ENCODE data around the gene CD27.
"Not testable (repeated sequence)": the region's sequence is repeated elsewhere in the genome, so short reads cannot be mapped to it uniquely, and the experiment has no call there.

Gene CD27

DNA sequence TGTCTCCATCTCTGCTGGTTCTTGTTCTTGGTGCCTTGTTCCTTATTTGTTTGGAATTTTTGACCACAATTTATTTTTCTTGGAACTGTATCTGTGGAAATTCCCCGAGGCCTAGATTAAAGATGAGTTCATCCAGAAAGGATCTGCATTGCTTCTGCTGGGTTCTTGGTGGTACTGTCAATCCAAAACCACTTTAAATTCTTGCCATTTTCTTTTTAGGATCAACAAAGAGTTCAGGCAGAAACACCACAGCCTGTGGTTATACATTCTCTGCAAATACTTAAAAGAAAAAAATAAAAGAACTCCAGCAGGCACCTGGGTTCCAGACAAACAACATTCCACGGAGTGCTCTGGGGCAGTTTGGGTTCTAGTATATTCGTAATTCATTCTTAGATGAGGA lies 31.7 kb downstream of the CD27 start:
- Mint-ChIP-seq H3K36me3 (ENCODE audit: low read depth) (peaks cover 2% of the 10 kb centered on the region), H3K9me3 (peaks cover 4% of the 10 kb centered on the region), H3K27ac (no peak overlapping the region), H3K27me3 (ENCODE audit: low read depth) (peaks cover 14% of the 10 kb centered on the region), H3K4me1 (ENCODE audit: low read depth) (peaks cover 11% of the 10 kb centered on the region), H3K4me3 (no peak overlapping the region)

DNA sequence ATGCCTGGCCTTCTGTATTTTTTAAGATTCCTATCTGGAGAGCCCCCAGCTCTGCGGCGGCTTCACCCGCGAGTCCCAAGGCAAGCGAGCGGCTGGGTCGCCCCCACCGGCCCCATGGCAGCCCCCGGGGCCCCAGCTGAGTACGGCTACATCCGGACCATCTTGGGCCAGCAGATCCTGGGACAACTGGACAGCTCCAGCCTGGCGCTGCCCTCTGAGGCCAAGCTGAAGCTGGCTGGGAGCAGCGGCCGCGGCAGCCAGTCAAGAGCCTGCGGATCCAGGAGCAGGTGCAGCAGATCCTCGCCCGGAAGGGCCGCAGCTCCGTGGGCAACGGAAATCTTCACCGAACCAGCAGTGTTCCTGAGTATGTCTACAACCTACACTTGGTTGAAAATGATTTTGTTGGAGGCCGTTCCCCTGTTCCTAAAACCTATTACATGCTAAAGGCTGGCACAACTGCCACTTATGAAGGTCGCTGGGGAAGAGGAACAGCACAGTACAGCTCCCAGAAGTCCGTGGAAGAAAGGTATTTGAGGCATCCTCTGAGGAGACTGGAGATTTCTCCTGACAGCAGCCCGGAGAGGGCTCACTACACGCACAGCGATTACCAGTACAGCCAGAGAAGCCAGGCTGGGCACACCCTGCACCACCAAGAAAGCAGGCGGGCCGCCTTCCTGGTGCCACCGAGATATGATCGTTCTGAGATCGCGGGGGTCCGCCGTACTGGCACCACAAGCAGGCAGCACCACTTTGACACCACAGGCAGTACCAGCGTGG lies 33.0 kb downstream of the CD27 start:
- H3K9me3 Mint-ChIP-seq; H3K4me1 Mint-ChIP-seq (ENCODE audit: low read depth); H3K36me3 Mint-ChIP-seq (ENCODE audit: low read depth); H3K4me3 Mint-ChIP-seq; H3K27ac Mint-ChIP-seq: not testable (repeated sequence)
- H3K27me3 Mint-ChIP-seq (ENCODE audit: low read depth): peaks cover 14% of the 10 kb centered on the region

DNA sequence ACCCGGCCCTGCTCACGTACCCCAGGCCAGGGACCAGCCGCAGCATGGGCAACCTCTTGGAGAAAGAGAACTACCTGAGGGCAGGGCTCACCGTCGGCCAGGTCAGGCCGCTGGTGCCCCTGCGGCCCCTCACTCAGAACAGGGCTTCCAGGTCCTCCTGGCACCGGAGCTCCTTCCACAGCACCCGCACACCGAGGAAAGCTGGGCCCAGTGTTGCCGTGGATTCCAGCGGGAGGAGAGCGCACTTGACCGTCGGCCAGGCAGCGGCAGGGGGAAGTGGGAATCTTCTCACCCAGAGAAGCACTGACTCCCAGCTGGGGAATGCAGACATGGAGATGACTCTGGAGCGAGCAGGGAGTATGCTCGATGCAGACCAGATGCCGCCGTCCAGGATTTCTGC lies 33.7 kb downstream of the CD27 start:
- Mint-ChIP-seq H3K27ac (no peak overlapping the region), H3K4me3 (no peak overlapping the region), H3K4me1 (ENCODE audit: low read depth) (peaks cover 3% of the 10 kb centered on the region), H3K9me3 (peaks cover 4% of the 10 kb centered on the region), H3K36me3 (ENCODE audit: low read depth) (peaks cover 2% of the 10 kb centered on the region), H3K27me3 (ENCODE audit: low read depth) (peaks cover 14% of the 10 kb centered on the region)

DNA sequence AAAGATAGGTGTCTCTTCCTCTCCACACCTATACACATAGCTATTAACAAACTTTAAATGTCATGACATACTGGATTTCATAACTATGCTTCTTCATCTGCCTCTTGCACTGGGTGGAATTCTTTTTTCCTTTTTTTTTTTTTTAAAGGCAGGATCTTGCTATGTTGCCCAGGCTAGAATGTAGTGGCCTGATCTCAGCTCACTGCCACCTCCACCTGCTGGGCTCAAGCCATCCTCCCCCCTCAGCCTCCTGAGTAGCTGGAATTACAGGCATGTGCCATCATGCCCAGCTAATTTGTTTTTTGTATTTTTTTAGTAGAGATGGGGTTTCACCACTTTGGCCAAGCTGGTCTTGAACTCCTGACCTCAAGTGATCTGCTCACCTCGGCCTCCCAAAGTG lies 43.5 kb downstream of the CD27 start:
- Mint-ChIP-seq H3K9me3 (no peaks in the 10 kb centered on the region), H3K4me1 (ENCODE audit: low read depth) (peaks cover 12% of the 10 kb centered on the region), H3K4me3 (no peak overlapping the region), H3K36me3 (ENCODE audit: low read depth) (peaks cover 10% of the 10 kb centered on the region), H3K27me3 (ENCODE audit: low read depth) (no peaks in the 10 kb centered on the region), H3K27ac (no peak overlapping the region)

DNA sequence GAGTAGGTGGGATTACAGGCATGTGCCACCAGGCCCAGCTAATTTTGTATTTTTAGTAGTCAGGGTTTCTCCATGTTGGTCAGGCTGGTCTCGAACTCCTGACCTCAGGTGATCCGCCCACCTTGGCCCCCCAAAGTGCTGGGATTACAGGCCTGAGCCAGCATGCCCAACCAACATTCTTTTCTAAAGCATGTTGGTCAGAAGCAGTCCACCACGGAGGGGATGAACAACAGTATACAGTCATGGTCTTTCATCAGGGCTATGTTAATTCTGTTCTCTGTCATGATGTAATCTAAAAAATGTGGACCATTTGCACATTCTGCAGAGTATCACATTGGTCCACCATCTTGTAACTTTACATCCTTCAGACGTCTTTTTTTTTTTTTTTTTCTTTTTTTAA lies 44.7 kb downstream of the CD27 start:
- Mint-ChIP-seq H3K27ac (no peak overlapping the region), H3K9me3 (no peaks in the 10 kb centered on the region), H3K4me3 (no peak overlapping the region), H3K36me3 (ENCODE audit: low read depth) (peaks cover 10% of the 10 kb centered on the region), H3K27me3 (ENCODE audit: low read depth) (no peaks in the 10 kb centered on the region), H3K4me1 (ENCODE audit: low read depth) (peaks cover 12% of the 10 kb centered on the region)

DNA sequence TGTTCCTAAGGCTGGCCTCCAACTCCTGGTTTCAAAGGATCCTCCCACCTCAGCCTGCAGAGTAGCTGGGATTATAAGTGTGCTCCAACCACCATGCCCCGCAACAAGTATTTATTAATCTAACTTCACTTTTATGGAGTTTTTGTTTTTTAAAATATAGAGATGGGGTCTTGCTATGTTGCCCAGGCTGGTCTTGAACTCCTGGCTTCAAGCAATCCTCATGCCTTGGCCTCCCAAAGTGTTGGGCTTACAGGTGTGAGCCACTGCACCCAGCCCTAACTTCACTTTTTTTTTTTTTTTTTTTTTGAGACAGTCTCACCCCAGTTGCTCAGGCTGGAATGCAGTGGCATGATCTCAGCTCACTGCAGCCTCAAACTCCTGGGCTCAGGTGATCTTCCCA lies 45.9 kb downstream of the CD27 start:
- H3K36me3 Mint-ChIP-seq (ENCODE audit: low read depth): peaks cover 18% of the 10 kb centered on the region
- not testable (repeated sequence) for H3K9me3 Mint-ChIP-seq; H3K27me3 Mint-ChIP-seq (ENCODE audit: low read depth); H3K27ac Mint-ChIP-seq; H3K4me3 Mint-ChIP-seq
- peaks cover 23% of the 10 kb centered on the region for H3K4me1 Mint-ChIP-seq (ENCODE audit: low read depth)

DNA sequence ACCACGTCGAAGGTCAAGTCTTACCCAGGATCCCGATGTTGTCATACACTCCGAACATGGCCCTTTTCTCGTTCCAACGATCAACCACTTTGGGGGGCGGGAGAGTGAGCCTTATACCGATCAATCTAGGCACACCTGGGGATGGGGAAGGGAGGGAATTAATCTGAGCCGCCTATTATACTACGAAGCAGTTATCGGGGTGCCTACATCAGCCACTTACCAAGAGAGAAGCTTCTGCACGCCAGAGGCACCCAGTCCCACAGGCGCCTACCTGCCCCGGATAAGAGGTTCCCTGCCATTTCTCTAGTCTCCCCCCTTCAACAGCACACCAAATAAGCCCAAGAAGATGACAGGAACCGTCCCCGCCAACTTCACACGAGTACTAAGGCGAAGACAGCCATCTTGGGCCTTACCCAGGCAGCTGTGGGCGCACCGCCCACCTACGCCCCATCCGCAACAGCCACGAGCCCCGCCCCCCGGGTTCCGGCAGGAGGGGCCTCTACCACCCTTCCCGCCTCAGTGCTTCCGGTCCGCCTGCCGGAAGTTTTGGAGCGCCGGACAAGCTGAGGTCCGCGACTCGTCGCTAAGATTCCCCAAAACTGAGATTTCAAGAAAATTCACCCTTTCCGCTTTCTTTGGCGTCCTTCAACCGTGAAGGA lies 48.2 kb downstream of the CD27 start, which contains the start of gene MRPL51:
TSS of gene MRPL51 (minus strand) at position 425 of the 659 bp plus-strand sequence. CDS start at position 299, 126 bp downstream.
- no peaks in the 10 kb centered on the region for H3K9me3 Mint-ChIP-seq
- H3K27me3 Mint-ChIP-seq (ENCODE audit: low read depth): no peaks in the 10 kb centered on the region
- peak within 1 kb of the TSS; percentile 99 for H3K27ac Mint-ChIP-seq
- H3K4me3 Mint-ChIP-seq: peak within 1 kb of the TSS; percentile 96
- H3K36me3 Mint-ChIP-seq (ENCODE audit: low read depth): peaks cover 21% of the 10 kb centered on the region
- H3K4me1 Mint-ChIP-seq (ENCODE audit: low read depth): peaks cover 34% of the 10 kb centered on the region

DNA sequence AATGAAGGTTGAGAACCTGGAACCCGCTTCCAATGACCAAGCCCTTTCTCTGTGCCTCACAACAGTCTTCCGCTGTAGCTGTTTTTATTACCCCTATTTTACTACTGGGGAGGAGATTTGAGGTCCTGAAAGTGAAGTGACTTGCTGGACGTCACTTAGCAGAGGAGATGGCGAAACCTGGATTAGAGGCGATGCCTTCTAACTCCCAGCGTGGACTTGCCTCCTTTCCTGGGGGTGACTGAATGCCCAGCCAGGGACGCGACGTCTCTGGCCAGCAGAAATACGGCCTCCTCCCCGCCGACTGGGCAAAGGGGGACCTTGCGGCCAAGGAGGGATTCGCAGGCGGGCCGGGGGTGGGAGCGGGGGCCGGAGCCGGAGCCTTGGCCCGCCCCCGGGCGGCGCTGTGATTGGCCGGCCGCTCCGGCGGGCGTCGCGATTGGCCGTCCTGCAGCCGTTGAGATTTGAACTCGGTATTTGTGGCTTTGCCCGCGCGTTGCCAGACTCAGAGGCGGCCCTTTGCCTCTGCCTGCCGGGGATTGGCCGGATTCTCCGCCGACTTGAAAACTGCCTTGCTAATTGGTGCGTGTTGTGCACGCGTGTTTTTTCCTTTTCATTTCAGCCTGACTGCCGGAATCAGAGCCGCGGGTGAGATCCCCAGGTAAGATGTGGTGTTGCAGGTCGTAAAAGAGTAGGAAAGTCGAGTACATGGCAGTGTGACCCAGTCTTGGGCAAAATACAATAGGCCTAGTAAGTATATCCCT lies 48.9 kb downstream of the CD27 start, which contains the start of gene NCAPD2:
TSS of gene NCAPD2 (plus strand) at position 606 of the 761 bp plus-strand sequence. CDS start 997 bp downstream, outside the sequence.
- Mint-ChIP-seq H3K27ac (peak within 1 kb of the TSS; percentile 99), H3K4me1 (ENCODE audit: low read depth) (peaks cover 34% of the 10 kb centered on the region), H3K27me3 (ENCODE audit: low read depth) (no peaks in the 10 kb centered on the region), H3K36me3 (ENCODE audit: low read depth) (peaks cover 21% of the 10 kb centered on the region), H3K9me3 (no peaks in the 10 kb centered on the region), H3K4me3 (peak within 1 kb of the TSS; percentile 96)

DNA sequence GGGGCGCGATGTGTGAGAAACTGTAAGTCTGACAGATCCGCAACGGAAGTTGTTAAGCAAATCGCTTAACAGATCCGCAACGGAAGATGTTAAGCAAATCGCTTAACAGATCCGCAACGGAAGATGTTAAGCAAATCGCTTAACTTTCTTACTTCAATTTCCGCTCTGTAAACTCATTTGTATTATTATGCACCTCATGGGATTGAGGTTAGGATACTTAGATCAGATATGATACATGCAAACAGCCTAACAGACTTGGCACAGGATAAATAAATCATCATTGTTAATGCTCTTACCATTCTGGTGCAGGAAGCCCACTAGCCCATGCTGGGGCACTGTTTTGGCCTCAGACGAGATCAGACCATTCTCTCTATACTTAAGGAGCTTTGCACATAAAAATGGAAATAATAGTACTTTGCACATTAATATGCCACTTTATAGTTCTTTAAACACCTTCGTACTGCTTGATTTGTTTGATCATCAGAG lies 49.5 kb downstream of the CD27 start:
- peaks cover 34% of the 10 kb centered on the region for H3K4me1 Mint-ChIP-seq (ENCODE audit: low read depth)
- peak overlapping the region; percentile 96 for H3K4me3 Mint-ChIP-seq
- H3K9me3 Mint-ChIP-seq: no peaks in the 10 kb centered on the region
- H3K36me3 Mint-ChIP-seq (ENCODE audit: low read depth): peaks cover 21% of the 10 kb centered on the region
- no peaks in the 10 kb centered on the region for H3K27me3 Mint-ChIP-seq (ENCODE audit: low read depth)
- peak overlapping the region; percentile 97 for H3K27ac Mint-ChIP-seq

DNA sequence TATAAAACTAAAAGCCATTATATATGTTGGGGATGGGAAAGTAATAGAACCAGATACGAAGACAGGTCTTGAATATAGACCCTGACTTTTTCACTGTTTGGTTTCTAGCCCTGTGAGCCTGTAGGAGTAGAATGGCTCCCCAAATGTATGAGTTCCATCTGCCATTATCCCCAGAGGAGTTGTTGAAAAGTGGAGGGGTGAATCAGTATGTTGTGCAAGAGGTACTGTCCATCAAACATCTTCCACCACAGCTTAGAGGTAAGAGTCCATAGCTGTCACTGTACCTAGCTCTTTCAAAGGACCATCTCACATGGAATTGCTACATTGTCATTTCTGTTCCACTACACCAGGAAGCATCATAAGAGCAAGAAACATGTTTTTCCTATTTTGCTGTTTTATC lies 50.2 kb downstream of the CD27 start:
- Mint-ChIP-seq H3K36me3 (ENCODE audit: low read depth) (peaks cover 23% of the 10 kb centered on the region), H3K4me1 (ENCODE audit: low read depth) (peaks cover 34% of the 10 kb centered on the region), H3K27me3 (ENCODE audit: low read depth) (no peaks in the 10 kb centered on the region), H3K27ac (peak overlapping the region; percentile 97), H3K4me3 (peak overlapping the region; percentile 96), H3K9me3 (no peaks in the 10 kb centered on the region)

DNA sequence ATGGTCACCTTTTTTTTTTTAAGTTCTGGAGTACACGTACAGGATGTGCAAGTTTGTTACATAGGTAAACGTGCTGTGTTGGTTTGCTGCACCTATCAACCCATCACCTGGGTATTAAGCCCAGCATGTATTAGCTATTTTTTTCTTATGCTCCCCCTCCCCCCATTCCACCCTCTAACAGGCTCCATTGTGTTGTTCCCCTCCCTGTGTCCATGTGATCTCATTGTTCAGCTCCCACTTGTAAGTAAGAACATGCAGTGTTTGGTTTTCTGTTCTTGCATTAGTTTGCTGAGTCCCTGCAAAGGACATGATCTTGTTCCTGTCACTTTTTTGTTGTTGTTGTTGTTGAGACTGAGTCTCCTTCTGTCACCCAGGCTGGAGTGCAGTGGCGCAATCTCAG lies 52.5 kb downstream of the CD27 start:
- H3K4me1 Mint-ChIP-seq (ENCODE audit: low read depth): peaks cover 24% of the 10 kb centered on the region
- H3K27me3 Mint-ChIP-seq (ENCODE audit: low read depth); H3K9me3 Mint-ChIP-seq: not testable (repeated sequence)
- H3K27ac Mint-ChIP-seq: peak overlapping the region; percentile 22
- peaks cover 17% of the 10 kb centered on the region for H3K36me3 Mint-ChIP-seq (ENCODE audit: low read depth)
- H3K4me3 Mint-ChIP-seq: peak overlapping the region; percentile 18

DNA sequence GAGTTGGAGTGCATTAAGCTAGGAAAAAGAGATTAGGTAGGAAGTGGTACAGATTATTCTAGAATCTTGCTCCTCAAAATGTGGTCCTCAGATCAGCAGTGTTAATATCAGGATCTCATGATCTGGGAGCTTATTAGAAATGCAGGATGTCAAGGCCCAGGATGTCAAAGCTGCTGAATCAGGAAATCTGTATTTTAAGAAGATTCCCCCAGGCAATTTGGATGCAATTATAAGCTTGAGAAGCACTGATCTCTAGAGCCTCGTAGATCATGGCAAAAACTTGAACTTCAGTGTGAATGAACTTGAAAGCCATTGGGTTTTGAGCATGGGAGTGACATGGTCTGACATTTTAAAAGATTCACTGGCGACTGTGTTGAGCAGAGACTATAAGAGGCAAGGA lies 55.7 kb downstream of the CD27 start:
- Mint-ChIP-seq H3K36me3 (ENCODE audit: low read depth) (peaks cover 11% of the 10 kb centered on the region), H3K27ac (no peak overlapping the region), H3K9me3 (no peaks in the 10 kb centered on the region), H3K4me1 (ENCODE audit: low read depth) (peaks cover 14% of the 10 kb centered on the region), H3K27me3 (ENCODE audit: low read depth) (no peaks in the 10 kb centered on the region), H3K4me3 (no peak overlapping the region)

All from T-helper 1 cell treated with Interleukin-12 subunit alpha and Interleukin-12 subunit beta and Interleukin-4 antibody, amounts not matched to agents 30 μg/mL and 1 μg/mL, for 36 hours (primary cell).